Astrocyte of the cerebellum (primary cell): ENCODE measurements around the gene BLNK.

Source experiments
- DNase-seq: peaks from one replicate; pipeline ENCODE4 v3.0.0-alpha.2; 2011; ENCODE audit warnings: low read depth
- H3K4me3 ChIP-seq: 2 replicates; pipeline ENCODE4 v1.5.1; 2011; ENCODE audit warnings: mild to moderate bottlenecking, low read depth, low read length, moderate library complexity
- CTCF ChIP-seq: IDR thresholded peaks from 2 replicates; pipeline ENCODE4 v1.5.1; 2012; ENCODE audit warnings: low read length, low read depth, moderate library complexity, mild to moderate bottlenecking; ENCODE audit errors: missing control alignments
- in situ Hi-C: cut with HindIII; loops from 2 replicates; pipeline ENCODE4 v1.10.0; 2017; ENCODE audit warnings: low sequenced_read_pairs

The BLNK gene

GRCh38 chr10:96222908-96223307, 48.5 kb downstream of the BLNK start:
- no peak overlapping the region for H3K4me3 ChIP-seq
- DNase-seq: no peak
- TF ChIP-seq CTCF: no peak
- in situ Hi-C loops: no loop called here

GRCh38 chr10:96222441-96222840, 48.9 kb downstream of the BLNK start:
- DNase-seq: no peak
- no peak overlapping the region for H3K4me3 ChIP-seq
- in situ Hi-C loops: no loop called here
- no peak for TF ChIP-seq CTCF

GRCh38 chr10:96218826-96219225, 52.5 kb downstream of the BLNK start:
- H3K4me3 ChIP-seq: no peak overlapping the region
- TF ChIP-seq CTCF: no peak
- DNase-seq: no peak
- in situ Hi-C loops: no loop called here

GRCh38 chr10:96217711-96218110, 53.7 kb downstream of the BLNK start:
- in situ Hi-C loops: no loop called here
- TF ChIP-seq CTCF: no peak
- no peak overlapping the region for H3K4me3 ChIP-seq

GRCh38 chr10:96216775-96217174, 54.6 kb downstream of the BLNK start:
- TF ChIP-seq CTCF: no peak
- in situ Hi-C loops: no loop called here
- no peak for DNase-seq
- no peak overlapping the region for H3K4me3 ChIP-seq

More at GRCh38 chr10:96217711-96218110, 53.7 kb downstream of the BLNK start:
- DNase-seq: no peak

GRCh38 chr10:96212911-96213310, 58.5 kb downstream of the BLNK start:
- no peak overlapping the region for H3K4me3 ChIP-seq
- TF ChIP-seq CTCF: no peak
- DNase-seq: no peak
- in situ Hi-C loops: no loop called here

DNA sequence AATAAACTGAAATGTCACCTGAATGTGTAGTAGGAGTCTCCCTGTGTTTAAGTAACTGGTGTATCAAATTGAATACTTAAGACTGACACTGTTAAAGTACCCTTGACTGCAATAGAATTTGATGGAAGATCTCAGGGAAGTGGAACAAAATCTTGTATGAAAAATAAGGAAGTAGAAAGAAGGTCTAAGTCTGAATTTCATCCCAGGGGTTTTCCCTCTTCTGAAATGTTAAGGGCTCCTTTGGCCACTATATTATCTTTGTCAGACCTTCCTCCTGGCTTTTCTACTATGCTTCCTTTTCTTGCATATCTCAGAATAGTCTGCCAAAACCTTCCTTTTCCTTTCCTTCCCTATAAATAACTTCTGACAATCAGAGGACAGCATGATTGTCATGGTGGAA, 59.6 kb downstream of the BLNK start:
- in situ Hi-C loops: no loop called here
- no peak overlapping the region for H3K4me3 ChIP-seq

More for the DNA sequence above, 59.6 kb downstream of the BLNK start:
- no peak for TF ChIP-seq CTCF
- DNase-seq: no peak
